ENCODE measurements around the gene TMEM132D.

- no peak for TF ChIP-seq RAD21 (IDR thresholded peaks at IDR 0.05)
- TF ChIP-seq CTCF (IDR thresholded peaks at IDR 0.05; ENCODE audit: low read depth, low read length, missing input control), result no peak
- no peak for TF ChIP-seq EGR1 (IDR thresholded peaks at IDR 0.05; ENCODE audit: low read depth in 2 of 2)
- no peak for TF ChIP-seq ZBTB33 (IDR thresholded peaks at IDR 0.05)
- TF ChIP-seq GABPA (IDR thresholded peaks at IDR 0.05 in 1 of 2, conservative IDR thresholded peaks at IDR 0.05 in 1 of 2), result no peak
- no peak for TF ChIP-seq SP1 (IDR thresholded peaks at IDR 0.05)
- no peak for TF ChIP-seq HNF4G (IDR thresholded peaks at IDR 0.05)
- TF ChIP-seq REST (IDR thresholded peaks at IDR 0.05), result no peak
- no peak for TF ChIP-seq FOXA1 (IDR thresholded peaks at IDR 0.05)
These were observed 84.4 kb downstream of the TMEM132D start for GRCh38 chr12:129819391-129819790.

All from liver (tissue), 3 donors.